Esophagus muscularis mucosa (tissue), 4 donors: Measurements from ENCODE around the gene KCTD21. TPM values are rescaled to one million over a fixed set of nuclear protein-coding genes. Genes with fewer than 3 reads are reported as not detected.

Source experiments
- DNase-seq: peaks from one replicate; pipeline ENCODE4 v3.0.0-alpha.2; 2017; ENCODE audit errors: extremely low spot score
- H3K27ac ChIP-seq, 4 donors: fragments of 200-600 bp; sonication (generic); replicated peaks in 1 of 4; 1 replicate in 3 of 4; 2 replicates in 1 of 4; pipeline ENCODE4 v1.5.1; 2016 to 2019; ENCODE audit warnings: mild to moderate bottlenecking in 1 of 4
- H3K27me3 ChIP-seq, 4 donors: fragments of 200-600 bp; sonication (generic); one replicate each; pipeline versions ENCODE4 v1.5.1 to v1.6.0; 2016 to 2019
- H3K36me3 ChIP-seq, 4 donors: fragments of 200-600 bp; sonication (generic); one replicate each; pipeline ENCODE4 v1.5.1; 2016 to 2019
- H3K4me1 ChIP-seq, 4 donors: fragments of 200-600 bp; sonication (generic); one replicate each; pipeline ENCODE4 v1.5.1; 2016 to 2019
- H3K4me3 ChIP-seq, 4 donors: fragments of 200-600 bp; sonication (generic); 1 replicate in 2 of 4; 2 replicates in 2 of 4; pipeline ENCODE4 v1.5.1; 2016 to 2019; ENCODE audit warnings: mild to moderate bottlenecking in 4 of 4, moderate library complexity in 1 of 4
- H3K9me3 ChIP-seq, 4 donors: fragments of 200-600 bp; sonication (generic); 1 replicate in 3 of 4; 2 replicates in 1 of 4; pipeline ENCODE4 v1.5.1; 2016 to 2019
- EP300 ChIP-seq: sonication (generic); formaldehyde crosslinking; IDR thresholded peaks from one replicate; pipeline ENCODE4 v1.6.1; 2017; ENCODE audit warnings: antibody characterized with exemption
- POLR2A ChIP-seq: fragments of 450-650 bp; IDR thresholded peaks from one replicate; pipeline ENCODE4 v1.6.1; 2017; ENCODE audit warnings: antibody characterized with exemption, moderate library complexity, mild to moderate bottlenecking, low read depth
- POLR2AphosphoS5 ChIP-seq, 2 donors: sonication (generic); formaldehyde crosslinking; IDR thresholded peaks; one replicate each; pipeline ENCODE4 v1.6.1; 2017; ENCODE audit warnings: antibody characterized with exemption in 2 of 2
- WGBS: methylation state at CpG from one replicate; pipeline ENCODE4 v1.1.5; 2018; 5-methylcytosine and 5-hydroxymethylcytosine counted together
- intact Hi-C: fragments of 100-400 bp; cut with DNase I; formaldehyde crosslinking; loops from one replicate; pipeline ENCODE4 v1.15.1; 2023
- total RNA-seq, 4 donors: library from RNA; depleted of rRNA; stranded (reverse); fragments of >200 nt; gene quantifications; one replicate each; pipeline versions ENCODE4 v1.1.0 to v1.2.1, GENCODE V29; 2016
- TF ChIP-seq, protein P1 (sequence below), 3 experiments: fragments of 200-600 bp in 2 of 3; fragments of 450-650 bp in 1 of 3; sonication (generic) in 2 of 3; IDR thresholded peaks; one replicate each; pipeline ENCODE4 v1.5.1; 2017 to 2019; ENCODE audit warnings: antibody characterized with exemption in 3 of 3, mild to moderate bottlenecking in 2 of 3, moderate library complexity in 1 of 3

KCTD21 gene
- total RNA-seq, 4 donors from 2014 or later, result 6.6 to 21.0 (median 12.1) TPM

- Histone ChIP-seq H3K4me1 (peaks cover 6 to 56% (median 39%) of the 10 kb centered on the region in 4 donors), H3K9me3 (no peaks in the 10 kb centered on the region), H3K27ac (peak overlapping the region in 3 of 4 donors; percentile 14 to 50 (median 50)), H3K27me3 (no peaks in the 10 kb centered on the region), H3K36me3 (no peaks in the 10 kb centered on the region), H3K4me3 (no peak overlapping the region)
- TF ChIP-seq EP300 (no peak), POLR2A (no peak), POLR2AphosphoS5 (IDR thresholded peaks at IDR 0.05) (no peak)
- TF ChIP-seq, protein P1, sequence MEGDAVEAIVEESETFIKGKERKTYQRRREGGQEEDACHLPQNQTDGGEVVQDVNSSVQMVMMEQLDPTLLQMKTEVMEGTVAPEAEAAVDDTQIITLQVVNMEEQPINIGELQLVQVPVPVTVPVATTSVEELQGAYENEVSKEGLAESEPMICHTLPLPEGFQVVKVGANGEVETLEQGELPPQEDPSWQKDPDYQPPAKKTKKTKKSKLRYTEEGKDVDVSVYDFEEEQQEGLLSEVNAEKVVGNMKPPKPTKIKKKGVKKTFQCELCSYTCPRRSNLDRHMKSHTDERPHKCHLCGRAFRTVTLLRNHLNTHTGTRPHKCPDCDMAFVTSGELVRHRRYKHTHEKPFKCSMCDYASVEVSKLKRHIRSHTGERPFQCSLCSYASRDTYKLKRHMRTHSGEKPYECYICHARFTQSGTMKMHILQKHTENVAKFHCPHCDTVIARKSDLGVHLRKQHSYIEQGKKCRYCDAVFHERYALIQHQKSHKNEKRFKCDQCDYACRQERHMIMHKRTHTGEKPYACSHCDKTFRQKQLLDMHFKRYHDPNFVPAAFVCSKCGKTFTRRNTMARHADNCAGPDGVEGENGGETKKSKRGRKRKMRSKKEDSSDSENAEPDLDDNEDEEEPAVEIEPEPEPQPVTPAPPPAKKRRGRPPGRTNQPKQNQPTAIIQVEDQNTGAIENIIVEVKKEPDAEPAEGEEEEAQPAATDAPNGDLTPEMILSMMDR (IDR thresholded peaks at IDR 0.05), result no peak
- no peak for DNase-seq
- intact Hi-C loops, result no loop called here
- 83% methylated on average over 2 of the region's 2 CpGs for WGBS
These were observed 27.1 kb downstream of the KCTD21 start for GRCh38 chr11:78161346-78161745.

DNA sequence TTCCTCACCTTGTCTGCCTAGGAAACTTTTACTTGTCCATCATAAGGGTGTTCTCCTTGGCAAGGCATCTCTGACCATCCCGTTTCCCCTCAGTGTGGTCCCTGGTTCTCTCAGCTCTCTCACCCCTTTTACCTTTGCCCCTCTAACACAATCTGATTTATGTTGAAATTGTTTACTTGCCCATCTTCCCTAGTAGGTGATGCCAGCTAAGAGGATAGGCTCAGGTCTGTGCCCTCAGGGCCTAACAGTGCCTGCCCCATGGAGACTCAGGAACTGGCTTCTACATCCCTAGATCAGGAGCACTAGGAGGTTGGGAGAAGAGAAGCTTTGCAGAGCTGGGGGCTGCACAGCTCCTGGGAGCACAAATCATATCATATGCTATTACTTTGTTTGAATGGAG is 27.9 kb downstream of the KCTD21 start:
- intact Hi-C loops, result no loop called here

DNA sequence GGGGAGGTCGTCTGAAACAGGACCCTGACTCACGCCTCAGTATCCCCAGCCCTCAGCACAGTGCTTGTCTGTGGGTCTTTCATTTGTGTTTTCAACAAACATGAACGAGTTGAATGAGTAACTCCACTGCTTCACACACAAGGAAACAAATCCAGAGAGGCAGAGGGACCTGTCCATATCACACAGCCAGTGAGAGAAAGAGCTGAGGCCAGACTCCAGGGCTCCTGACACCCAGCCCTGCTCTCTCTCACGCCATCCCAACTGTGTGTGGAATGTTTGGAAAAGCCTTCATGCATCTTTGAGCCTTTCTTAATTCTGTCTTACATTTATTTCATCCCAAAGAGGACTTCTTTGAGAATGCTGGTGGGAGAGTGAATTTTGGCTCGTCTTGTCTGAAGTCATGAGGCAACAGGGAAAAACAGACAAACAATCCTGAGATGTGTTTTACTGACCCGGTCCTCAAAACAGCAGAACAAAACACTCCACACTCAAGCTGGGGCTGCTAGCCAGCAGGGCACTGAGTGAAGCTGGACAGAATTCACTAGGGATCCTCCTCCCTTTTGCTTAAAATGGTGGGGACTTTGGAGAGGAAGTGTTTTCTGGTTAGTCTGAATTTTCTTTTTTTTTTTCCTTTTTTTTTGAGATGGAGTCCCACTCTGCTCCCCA is 29.3 kb downstream of the KCTD21 start:
- DNase-seq, result no peak
- no peak for TF ChIP-seq POLR2AphosphoS5 (IDR thresholded peaks at IDR 0.05)
- TF ChIP-seq, protein P1 (IDR thresholded peaks at IDR 0.05), result no peak
- TF ChIP-seq POLR2A, result no peak
- no peak for TF ChIP-seq EP300
- intact Hi-C loops, result no loop called here

More for the DNA sequence above, 27.9 kb downstream of the KCTD21 start:
- no peaks in the 10 kb centered on the region for H3K27me3 ChIP-seq
- no peak for TF ChIP-seq POLR2A
- TF ChIP-seq POLR2AphosphoS5 (IDR thresholded peaks at IDR 0.05), result no peak
- no peak for TF ChIP-seq EP300
- TF ChIP-seq, protein P1 (IDR thresholded peaks at IDR 0.05), result no peak
- H3K27ac ChIP-seq, result peak overlapping the region in 1 of 4 donors; percentile 50
- H3K9me3 ChIP-seq, result no peaks in the 10 kb centered on the region
- no peaks in the 10 kb centered on the region for H3K36me3 ChIP-seq
- no peak for DNase-seq
- peaks cover 6 to 52% (median 39%) of the 10 kb centered on the region in 4 donors for H3K4me1 ChIP-seq
- 100% methylated on average over 1 of the region's 1 CpG for WGBS
- no peak overlapping the region for H3K4me3 ChIP-seq

DNA sequence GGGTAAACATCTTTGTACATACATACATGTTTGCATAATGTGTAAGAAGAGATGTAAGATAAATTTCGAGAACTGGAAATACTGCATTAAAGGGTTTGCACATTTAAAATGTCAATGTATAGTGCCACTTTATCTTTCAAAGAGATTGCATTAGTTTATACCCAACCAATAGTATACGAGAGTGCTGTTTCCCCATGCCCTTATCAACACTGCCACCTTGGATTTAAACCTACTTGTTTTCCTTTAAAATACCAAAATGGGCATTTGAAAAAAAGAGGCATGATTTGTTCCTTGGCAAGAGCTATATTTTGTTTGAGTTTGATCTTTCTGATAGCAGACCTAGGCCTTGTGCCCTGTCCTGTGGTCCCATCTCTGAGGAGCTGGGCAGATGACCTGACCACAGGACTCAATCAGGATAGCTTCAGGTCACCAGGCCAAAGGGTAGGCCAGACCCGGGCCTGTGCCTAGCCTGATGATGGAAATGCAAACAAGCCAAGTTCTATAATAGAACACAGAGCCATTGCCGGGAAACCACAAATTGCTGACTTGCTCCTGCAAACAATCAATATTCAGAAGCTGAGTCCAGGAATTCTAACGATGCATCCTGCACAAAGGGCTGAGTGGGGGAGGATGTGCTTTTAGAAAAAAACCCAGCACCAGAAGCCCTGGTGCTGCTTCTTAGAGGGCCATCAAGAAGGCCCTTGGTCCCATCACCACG is 32.1 kb downstream of the KCTD21 start:
- Histone ChIP-seq H3K9me3 (no peaks in the 10 kb centered on the region), H3K4me1 (peaks cover 0 to 18% (median 9%) of the 10 kb centered on the region in 4 donors), H3K27me3 (no peaks in the 10 kb centered on the region), H3K4me3 (no peak overlapping the region), H3K27ac (no peak overlapping the region), H3K36me3 (no peaks in the 10 kb centered on the region)
- DNase-seq, result no peak
- WGBS, result 90% methylated on average over 5 of the region's 6 CpGs
- TF ChIP-seq POLR2AphosphoS5 (IDR thresholded peaks at IDR 0.05) (no peak), POLR2A (no peak), EP300 (no peak)
- TF ChIP-seq, protein P1 (IDR thresholded peaks at IDR 0.05), result no peak
- intact Hi-C loops, result no loop called here

More for the DNA sequence above, 29.3 kb downstream of the KCTD21 start:
- Histone ChIP-seq H3K9me3 (no peaks in the 10 kb centered on the region), H3K4me3 (no peak overlapping the region), H3K27ac (peak overlapping the region in 3 of 4 donors; percentile 38 to 48 (median 44)), H3K4me1 (peaks cover 6 to 46% (median 37%) of the 10 kb centered on the region in 4 donors), H3K27me3 (no peaks in the 10 kb centered on the region), H3K36me3 (no peaks in the 10 kb centered on the region)
- 56% methylated on average over 6 of the region's 6 CpGs for WGBS
